Measurements from ENCODE around the gene ALDH1A2.

DNA sequence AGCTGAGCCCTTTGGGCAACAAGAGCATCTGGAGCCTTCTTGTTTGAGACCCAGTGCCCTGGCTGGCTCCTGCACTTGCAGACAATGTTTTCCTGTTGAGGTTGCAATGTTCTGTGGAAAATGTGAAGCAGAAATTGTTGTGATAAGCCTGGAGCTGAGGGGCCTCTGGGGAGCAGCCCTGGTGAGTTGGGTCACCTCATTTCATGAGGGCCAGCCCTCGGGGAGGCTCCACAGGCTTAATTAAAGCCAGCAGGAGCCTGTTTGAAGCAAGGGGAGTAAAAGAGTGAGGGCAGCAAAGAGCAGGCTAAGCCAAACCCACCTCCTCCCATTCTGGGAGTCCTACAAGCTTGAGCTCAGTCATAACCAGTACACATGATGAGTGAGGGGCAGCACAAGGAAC lies 154.3 kb downstream of the ALDH1A2 start:
- TF ChIP-seq, protein P1, sequence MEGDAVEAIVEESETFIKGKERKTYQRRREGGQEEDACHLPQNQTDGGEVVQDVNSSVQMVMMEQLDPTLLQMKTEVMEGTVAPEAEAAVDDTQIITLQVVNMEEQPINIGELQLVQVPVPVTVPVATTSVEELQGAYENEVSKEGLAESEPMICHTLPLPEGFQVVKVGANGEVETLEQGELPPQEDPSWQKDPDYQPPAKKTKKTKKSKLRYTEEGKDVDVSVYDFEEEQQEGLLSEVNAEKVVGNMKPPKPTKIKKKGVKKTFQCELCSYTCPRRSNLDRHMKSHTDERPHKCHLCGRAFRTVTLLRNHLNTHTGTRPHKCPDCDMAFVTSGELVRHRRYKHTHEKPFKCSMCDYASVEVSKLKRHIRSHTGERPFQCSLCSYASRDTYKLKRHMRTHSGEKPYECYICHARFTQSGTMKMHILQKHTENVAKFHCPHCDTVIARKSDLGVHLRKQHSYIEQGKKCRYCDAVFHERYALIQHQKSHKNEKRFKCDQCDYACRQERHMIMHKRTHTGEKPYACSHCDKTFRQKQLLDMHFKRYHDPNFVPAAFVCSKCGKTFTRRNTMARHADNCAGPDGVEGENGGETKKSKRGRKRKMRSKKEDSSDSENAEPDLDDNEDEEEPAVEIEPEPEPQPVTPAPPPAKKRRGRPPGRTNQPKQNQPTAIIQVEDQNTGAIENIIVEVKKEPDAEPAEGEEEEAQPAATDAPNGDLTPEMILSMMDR (IDR thresholded peaks at IDR 0.05): no peak
- no peak for TF ChIP-seq EZH2 (IDR thresholded peaks at IDR 0.05)
